ENCODE data around the gene HTRA3.
"Not testable (repeated sequence)": the region's sequence is repeated elsewhere in the genome, so short reads cannot be mapped to it uniquely, and the experiment has no call there.

The HTRA3 gene

GRCh38 chr4:8348071-8348470 is 78.5 kb downstream of the HTRA3 start:
- Histone ChIP-seq H3K9ac (ENCODE audit: low read length) (no peak overlapping the region), H2AK5ac (ENCODE audit: low read length) (no peak overlapping the region), H3K79me1 (ENCODE audit: low read length) (no peaks in the 10 kb centered on the region), H3K4ac (ENCODE audit: low read depth, low read length) (no peak overlapping the region), H3K4me1 (ENCODE audit: control insufficient read depth, low read depth, low read length) (no peaks in the 10 kb centered on the region), H3K23ac (ENCODE audit: low read length) (no peak overlapping the region), H2BK15ac (replicated peaks; ENCODE audit: low read depth) (no peak overlapping the region), H3K79me2 (ENCODE audit: control insufficient read depth, insufficient read depth, low read length) (no peaks in the 10 kb centered on the region), H4K8ac (ENCODE audit: low read depth, low read length) (no peak overlapping the region), H4K5ac (ENCODE audit: low read length) (no peak overlapping the region), H3K27me3 (ENCODE audit: insufficient read depth, low read length, poor library complexity) (no peaks in the 10 kb centered on the region), H3K18ac (ENCODE audit: low read length) (no peak overlapping the region), H3K36me3 (ENCODE audit: control insufficient read depth, insufficient read depth, low read length) (no peaks in the 10 kb centered on the region), H3K56ac (ENCODE audit: low read length) (no peak overlapping the region), H2BK5ac (ENCODE audit: low read length) (no peak overlapping the region), H2BK120ac (ENCODE audit: low read depth, low read length) (no peak overlapping the region), H3K27ac (ENCODE audit: low read depth, low read length) (no peak overlapping the region), H3K4me2 (ENCODE audit: low read length) (no peak overlapping the region), H3K4me3 (ENCODE audit: low read length) (no peak overlapping the region)
- no CpG with 5 or more reads among the region's 6 CpGs for WGBS (ENCODE audit: extremely low coverage, insufficient coverage, low lambda C conversion rate)
- DNase-seq: no peak

GRCh38 chr4:8349236-8349635 is 79.7 kb downstream of the HTRA3 start:
- not testable (repeated sequence) for H3K4me3 ChIP-seq (ENCODE audit: low read length); H3K27me3 ChIP-seq (ENCODE audit: insufficient read depth, low read length, poor library complexity); H2BK15ac ChIP-seq (replicated peaks; ENCODE audit: low read depth); H3K36me3 ChIP-seq (ENCODE audit: control insufficient read depth, insufficient read depth, low read length); H3K9ac ChIP-seq (ENCODE audit: low read length); H3K23ac ChIP-seq (ENCODE audit: low read length); H2AK5ac ChIP-seq (ENCODE audit: low read length); H3K27ac ChIP-seq (ENCODE audit: low read depth, low read length); H4K5ac ChIP-seq (ENCODE audit: low read length); H4K8ac ChIP-seq (ENCODE audit: low read depth, low read length); H2BK120ac ChIP-seq (ENCODE audit: low read depth, low read length); H3K4me2 ChIP-seq (ENCODE audit: low read length); H2BK5ac ChIP-seq (ENCODE audit: low read length); H3K56ac ChIP-seq (ENCODE audit: low read length); H3K79me1 ChIP-seq (ENCODE audit: low read length); H3K4me1 ChIP-seq (ENCODE audit: control insufficient read depth, low read depth, low read length); DNase-seq; H3K79me2 ChIP-seq (ENCODE audit: control insufficient read depth, insufficient read depth, low read length); H3K4ac ChIP-seq (ENCODE audit: low read depth, low read length); H3K18ac ChIP-seq (ENCODE audit: low read length)
- no CpG with 5 or more reads among the region's 11 CpGs for WGBS (ENCODE audit: extremely low coverage, insufficient coverage, low lambda C conversion rate)

DNA sequence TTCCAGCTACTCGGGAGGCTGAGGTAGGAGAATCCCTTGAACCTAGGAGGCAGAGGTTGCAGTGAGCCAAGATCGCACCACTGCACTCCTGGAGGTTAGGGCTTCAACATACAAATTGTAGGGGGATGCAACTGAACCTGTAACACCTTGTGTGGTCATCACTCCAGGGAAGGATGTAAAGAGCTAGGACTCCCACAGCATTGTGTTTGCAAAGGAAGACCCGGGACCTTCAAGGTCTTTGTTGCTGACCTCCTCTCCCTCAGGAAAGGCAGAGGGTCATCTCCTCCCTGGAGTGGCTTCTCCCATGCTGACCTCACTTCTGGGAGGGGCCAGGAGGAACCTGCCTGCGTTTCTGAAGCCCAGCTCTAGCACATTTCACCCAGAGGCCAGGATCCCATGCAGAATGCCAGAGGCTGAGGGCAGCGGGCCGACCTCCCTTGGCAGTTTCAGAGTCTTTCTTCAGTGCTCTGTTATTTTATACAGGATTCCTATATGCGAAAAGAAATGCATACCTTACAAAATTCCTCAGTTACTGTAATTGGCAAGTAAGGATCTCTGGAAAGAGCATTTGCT is 80.2 kb downstream of the HTRA3 start:
- Histone ChIP-seq H2BK5ac (ENCODE audit: low read length) (no peak overlapping the region), H3K4me1 (ENCODE audit: control insufficient read depth, low read depth, low read length) (no peaks in the 10 kb centered on the region), H3K18ac (ENCODE audit: low read length) (no peak overlapping the region), H3K36me3 (ENCODE audit: control insufficient read depth, insufficient read depth, low read length) (no peaks in the 10 kb centered on the region), H3K4ac (ENCODE audit: low read depth, low read length) (no peak overlapping the region), H3K27me3 (ENCODE audit: insufficient read depth, low read length, poor library complexity) (no peaks in the 10 kb centered on the region), H3K56ac (ENCODE audit: low read length) (no peak overlapping the region), H3K27ac (ENCODE audit: low read depth, low read length) (no peak overlapping the region), H3K4me3 (ENCODE audit: low read length) (no peak overlapping the region), H4K5ac (ENCODE audit: low read length) (no peak overlapping the region), H2BK120ac (ENCODE audit: low read depth, low read length) (no peak overlapping the region), H2BK15ac (replicated peaks; ENCODE audit: low read depth) (no peak overlapping the region), H3K79me1 (ENCODE audit: low read length) (no peaks in the 10 kb centered on the region), H4K8ac (ENCODE audit: low read depth, low read length) (no peak overlapping the region), H3K9ac (ENCODE audit: low read length) (no peak overlapping the region), H2AK5ac (ENCODE audit: low read length) (no peak overlapping the region), H3K23ac (ENCODE audit: low read length) (no peak overlapping the region), H3K79me2 (ENCODE audit: control insufficient read depth, insufficient read depth, low read length) (no peaks in the 10 kb centered on the region), H3K4me2 (ENCODE audit: low read length) (no peak overlapping the region)
- peak; percentile 14 for DNase-seq
- WGBS (ENCODE audit: extremely low coverage, insufficient coverage, low lambda C conversion rate): no CpG with 5 or more reads among the region's 7 CpGs

DNA sequence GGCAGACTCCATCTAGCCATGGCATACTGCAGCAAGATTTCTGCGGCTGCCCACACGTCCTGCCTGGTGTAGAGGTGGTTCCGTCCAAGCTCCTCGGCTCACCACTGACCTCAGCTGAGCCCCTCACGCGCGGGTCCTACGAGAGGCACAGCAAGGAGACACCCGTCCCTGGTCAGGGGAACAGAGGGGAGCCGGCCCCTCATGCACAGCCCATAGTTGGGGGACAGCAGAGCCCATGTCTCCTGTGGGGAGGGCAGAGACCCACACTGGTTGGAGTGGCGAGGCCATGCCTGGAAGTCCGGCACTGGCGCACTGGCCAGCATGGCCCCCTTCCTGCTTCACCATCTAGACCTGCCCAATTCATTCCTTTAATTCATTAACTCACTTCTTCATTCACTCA is 80.8 kb downstream of the HTRA3 start:
- H3K4ac ChIP-seq (ENCODE audit: low read depth, low read length): no peak overlapping the region
- no peak overlapping the region for H3K9ac ChIP-seq (ENCODE audit: low read length)
- no peak overlapping the region for H3K23ac ChIP-seq (ENCODE audit: low read length)
- no peak overlapping the region for H2BK5ac ChIP-seq (ENCODE audit: low read length)
- no peaks in the 10 kb centered on the region for H3K79me2 ChIP-seq (ENCODE audit: control insufficient read depth, insufficient read depth, low read length)
- H4K5ac ChIP-seq (ENCODE audit: low read length): no peak overlapping the region
- no peaks in the 10 kb centered on the region for H3K27me3 ChIP-seq (ENCODE audit: insufficient read depth, low read length, poor library complexity)
- WGBS (ENCODE audit: extremely low coverage, insufficient coverage, low lambda C conversion rate): no CpG with 5 or more reads among the region's 13 CpGs
- H3K18ac ChIP-seq (ENCODE audit: low read length): no peak overlapping the region
- H2BK120ac ChIP-seq (ENCODE audit: low read depth, low read length): no peak overlapping the region
- no peaks in the 10 kb centered on the region for H3K4me1 ChIP-seq (ENCODE audit: control insufficient read depth, low read depth, low read length)
- no peak overlapping the region for H3K27ac ChIP-seq (ENCODE audit: low read depth, low read length)
- no peaks in the 10 kb centered on the region for H3K79me1 ChIP-seq (ENCODE audit: low read length)
- H2AK5ac ChIP-seq (ENCODE audit: low read length): no peak overlapping the region
- no peak overlapping the region for H3K4me3 ChIP-seq (ENCODE audit: low read length)
- no peaks in the 10 kb centered on the region for H3K36me3 ChIP-seq (ENCODE audit: control insufficient read depth, insufficient read depth, low read length)
- H3K56ac ChIP-seq (ENCODE audit: low read length): no peak overlapping the region
- H3K4me2 ChIP-seq (ENCODE audit: low read length): no peak overlapping the region
- DNase-seq: no peak
- no peak overlapping the region for H4K8ac ChIP-seq (ENCODE audit: low read depth, low read length)
- no peak overlapping the region for H2BK15ac ChIP-seq (replicated peaks; ENCODE audit: low read depth)

- Histone ChIP-seq H3K56ac (ENCODE audit: low read length) (no peak overlapping the region), H3K4me1 (ENCODE audit: control insufficient read depth, low read depth, low read length) (no peaks in the 10 kb centered on the region), H3K4me2 (ENCODE audit: low read length) (no peak overlapping the region), H3K36me3 (ENCODE audit: control insufficient read depth, insufficient read depth, low read length) (no peaks in the 10 kb centered on the region), H3K27me3 (ENCODE audit: insufficient read depth, low read length, poor library complexity) (no peaks in the 10 kb centered on the region), H3K4me3 (ENCODE audit: low read length) (no peak overlapping the region), H2BK15ac (replicated peaks; ENCODE audit: low read depth) (no peak overlapping the region), H2BK5ac (ENCODE audit: low read length) (no peak overlapping the region), H3K23ac (ENCODE audit: low read length) (no peak overlapping the region), H3K79me1 (ENCODE audit: low read length) (no peaks in the 10 kb centered on the region), H3K18ac (ENCODE audit: low read length) (no peak overlapping the region), H3K79me2 (ENCODE audit: control insufficient read depth, insufficient read depth, low read length) (no peaks in the 10 kb centered on the region), H3K9ac (ENCODE audit: low read length) (no peak overlapping the region), H3K27ac (ENCODE audit: low read depth, low read length) (no peak overlapping the region), H4K5ac (ENCODE audit: low read length) (no peak overlapping the region), H2BK120ac (ENCODE audit: low read depth, low read length) (no peak overlapping the region), H3K4ac (ENCODE audit: low read depth, low read length) (no peak overlapping the region), H4K8ac (ENCODE audit: low read depth, low read length) (no peak overlapping the region), H2AK5ac (ENCODE audit: low read length) (no peak overlapping the region)
- no peak for DNase-seq
- no CpG with 5 or more reads among the region's 19 CpGs for WGBS (ENCODE audit: extremely low coverage, insufficient coverage, low lambda C conversion rate)
These were observed 81.4 kb downstream of the HTRA3 start for GRCh38 chr4:8350841-8351461.

GRCh38 chr4:8351931-8352367 is 82.4 kb downstream of the HTRA3 start:
- Histone ChIP-seq H3K4me3 (ENCODE audit: low read length) (no peak overlapping the region), H3K4me1 (ENCODE audit: control insufficient read depth, low read depth, low read length) (no peaks in the 10 kb centered on the region), H2AK5ac (ENCODE audit: low read length) (no peak overlapping the region), H3K27ac (ENCODE audit: low read depth, low read length) (no peak overlapping the region), H3K27me3 (ENCODE audit: insufficient read depth, low read length, poor library complexity) (no peaks in the 10 kb centered on the region), H4K8ac (ENCODE audit: low read depth, low read length) (no peak overlapping the region), H3K9ac (ENCODE audit: low read length) (no peak overlapping the region), H2BK120ac (ENCODE audit: low read depth, low read length) (no peak overlapping the region), H3K23ac (ENCODE audit: low read length) (no peak overlapping the region), H3K18ac (ENCODE audit: low read length) (no peak overlapping the region), H3K79me1 (ENCODE audit: low read length) (no peaks in the 10 kb centered on the region), H3K56ac (ENCODE audit: low read length) (no peak overlapping the region), H3K79me2 (ENCODE audit: control insufficient read depth, insufficient read depth, low read length) (no peaks in the 10 kb centered on the region), H3K4ac (ENCODE audit: low read depth, low read length) (no peak overlapping the region), H2BK5ac (ENCODE audit: low read length) (no peak overlapping the region), H3K36me3 (ENCODE audit: control insufficient read depth, insufficient read depth, low read length) (no peaks in the 10 kb centered on the region), H4K5ac (ENCODE audit: low read length) (no peak overlapping the region), H2BK15ac (replicated peaks; ENCODE audit: low read depth) (no peak overlapping the region), H3K4me2 (ENCODE audit: low read length) (no peak overlapping the region)
- WGBS (ENCODE audit: extremely low coverage, insufficient coverage, low lambda C conversion rate): no CpG with 5 or more reads among the region's 8 CpGs
- no peak for DNase-seq

All from mesendoderm (in vitro differentiated cells).